Naive thymus-derived CD4-positive, alpha-beta T cell (primary cell): ENCODE measurements around the gene FIZ1. TPM values are rescaled to one million over a fixed set of nuclear protein-coding genes. Genes with fewer than 3 reads are reported as not detected.

Experiments used
- ATAC-seq: fragments of 150-1000 bp; cut with Tn5 transposase; 2 replicates; pipeline ENCODE4 v1.10.0; 2021; ENCODE audit warnings: mild to moderate bottlenecking, moderate library complexity
- CTCF ChIA-PET: fragments of 350-600 bp; sonication (Branson Sonifier 250); formaldehyde crosslinking; loops from one replicate; lab custom pipeline; 2021; ENCODE audit warnings: antibody characterized with exemption; lab: Charles Lee
- POLR2A ChIA-PET: fragments of 350-600 bp; sonication (Branson Sonifier 250); formaldehyde crosslinking; loops from one replicate; lab custom pipeline; 2021; ENCODE audit warnings: antibody characterized with exemption, inconsistent platforms; lab: Charles Lee
- DNase-seq, 9 donors: peaks; one replicate each; pipeline versions ENCODE4 v3.0.0 to v3.0.0-alpha.2; 2020 to 2022; ENCODE audit warnings: mixed read lengths in 1 of 9
- H3K27ac ChIP-seq: one replicate; pipeline ENCODE4 v1.7.0; 2013; ENCODE audit warnings: mild to moderate bottlenecking, low read depth, low read length, moderate library complexity
- H3K27me3 ChIP-seq, 2 donors: one replicate each; pipeline ENCODE4 v1.7.0; 2013; ENCODE audit warnings: low read length in 2 of 2, mild to moderate bottlenecking in 2 of 2, moderate library complexity in 2 of 2; ENCODE audit not compliant: control insufficient read depth in 2 of 2, insufficient read depth in 2 of 2
- H3K36me3 ChIP-seq, 3 experiments: 1 replicate in 2 of 3; 2 replicates in 1 of 3; pipeline ENCODE4 v1.7.0; 2013; ENCODE audit warnings: low read length in 3 of 3, mild to moderate bottlenecking in 3 of 3, moderate library complexity in 1 of 3; ENCODE audit not compliant: insufficient read depth in 3 of 3, control insufficient read depth in 2 of 3
- H3K4me1 ChIP-seq, 2 donors: one replicate each; pipeline ENCODE4 v1.7.0; 2013; ENCODE audit warnings: low read length in 2 of 2, mild to moderate bottlenecking in 2 of 2, moderate library complexity in 1 of 2; ENCODE audit not compliant: control insufficient read depth in 2 of 2, insufficient read depth in 2 of 2
- H3K4me3 ChIP-seq: 2 replicates; pipeline ENCODE4 v1.7.0; 2013; ENCODE audit warnings: mild to moderate bottlenecking, low read length
- H3K9me3 ChIP-seq, 3 experiments: 1 replicate in 2 of 3; 2 replicates in 1 of 3; pipeline ENCODE4 v1.7.0; 2013; ENCODE audit warnings: low read length in 3 of 3; ENCODE audit not compliant: control insufficient read depth in 2 of 3
- H3K27ac Mint-ChIP-seq, 9 donors: one replicate each; pipeline ENCODE4 v1.8.0; 2020 to 2022; ENCODE audit warnings: mixed read lengths in 9 of 9, mild to moderate bottlenecking in 8 of 9, moderate library complexity in 5 of 9, inconsistent platforms in 2 of 9
- H3K27me3 Mint-ChIP-seq, 5 donors: one replicate each; pipeline ENCODE4 v1.8.0; 2021 to 2022; ENCODE audit warnings: mixed read lengths in 5 of 5, mild to moderate bottlenecking in 1 of 5
- H3K36me3 Mint-ChIP-seq, 5 donors: one replicate each; pipeline ENCODE4 v1.8.0; 2020 to 2022; ENCODE audit warnings: mixed read lengths in 5 of 5, mild to moderate bottlenecking in 3 of 5, inconsistent platforms in 1 of 5
- H3K4me1 Mint-ChIP-seq, 7 donors: one replicate each; pipeline ENCODE4 v1.8.0; 2020 to 2022; ENCODE audit warnings: mixed read lengths in 7 of 7, mild to moderate bottlenecking in 3 of 7, inconsistent platforms in 1 of 7
- H3K4me3 Mint-ChIP-seq, 10 donors: one replicate each; pipeline ENCODE4 v1.8.0; 2020 to 2022; ENCODE audit warnings: mild to moderate bottlenecking in 10 of 10, mixed read lengths in 10 of 10, moderate library complexity in 6 of 10, inconsistent platforms in 2 of 10
- H3K9me3 Mint-ChIP-seq, 11 donors: one replicate each; pipeline ENCODE4 v1.8.0; 2020 to 2022; ENCODE audit warnings: mixed read lengths in 11 of 11, mild to moderate bottlenecking in 4 of 11, inconsistent platforms in 1 of 11, moderate library complexity in 1 of 11
- intact Hi-C, 2 donors: fragments of 100-400 bp; cut with micrococcal nuclease; formaldehyde crosslinking; loops; one replicate each; pipeline ENCODE4 v1.15.1; 2023
- polyA plus RNA-seq, 2 donors: library from polyadenylated mRNA; unstranded; fragments of 300-500 nt; fragmentation: Illumina TruSeq; gene quantifications; one replicate each; pipeline ENCODE4 v1.2.3, GENCODE V29; 2021
- total RNA-seq, 6 experiments: library from RNA in 5 of 6; stranded (reverse) in 5 of 6; gene quantifications; 1 replicate in 5 of 6; 2 replicates in 1 of 6; pipeline ENCODE4 v1.2.3 and lab custom pipeline; 2021 to 2026

FIZ1 gene
- total and polyA plus RNA-seq, 7 experiments from 2014 or later = 3.3 to 32.0 (median 10.6) TPM

DNA sequence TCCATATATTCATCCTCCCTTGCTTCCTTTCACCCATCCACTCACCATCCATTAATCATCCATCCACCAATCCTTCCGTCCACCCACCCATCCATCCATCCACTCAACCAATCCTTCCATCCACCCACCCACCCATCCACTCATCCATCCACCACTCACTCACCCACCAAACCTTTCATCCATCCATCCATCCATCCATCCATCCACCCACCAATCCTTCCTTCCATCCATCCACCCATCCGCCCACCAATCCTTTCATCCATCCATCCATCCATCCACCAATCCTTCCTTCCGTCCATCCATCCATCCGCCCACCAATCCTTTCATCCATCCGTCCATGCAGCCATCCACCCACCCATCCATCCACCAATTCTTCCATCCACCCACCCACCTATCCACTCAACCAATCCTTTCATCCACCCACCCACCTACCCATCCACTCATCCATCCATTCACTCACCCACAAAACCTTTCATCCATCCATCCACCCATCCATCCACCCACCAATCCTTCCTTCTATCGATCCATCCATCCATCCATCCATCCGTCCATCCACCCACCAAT is 56.9 kb downstream of the FIZ1 start:
- H3K36me3 ChIP-seq = no peaks in the 10 kb centered on the region
- no peaks in the 10 kb centered on the region for H3K36me3 Mint-ChIP-seq
- H3K9me3 Mint-ChIP-seq = peaks cover 0 to 6% (median 0%) of the 10 kb centered on the region in 11 donors
- intact Hi-C loops = no loop called here
- ATAC-seq = no peak
- no peak overlapping the region for H3K27ac ChIP-seq
- no peak for DNase-seq
- no peaks in the 10 kb centered on the region for H3K4me1 ChIP-seq
- no peaks in the 10 kb centered on the region for H3K9me3 ChIP-seq
- peaks cover 0 to 10% (median 0%) of the 10 kb centered on the region in 7 donors for H3K4me1 Mint-ChIP-seq
- no peak overlapping the region for H3K4me3 Mint-ChIP-seq
- no peak overlapping the region for H3K4me3 ChIP-seq
- peak overlapping the region in 1 of 9 donors; percentile 42 for H3K27ac Mint-ChIP-seq
- POLR2A ChIA-PET = no interaction called here
- CTCF ChIA-PET = no interaction called here
- H3K27me3 ChIP-seq = no peaks in the 10 kb centered on the region
- peaks cover 4 to 29% (median 16%) of the 10 kb centered on the region in 5 donors for H3K27me3 Mint-ChIP-seq

Other genes with a start within 250 kb of the FIZ1 start
- under 1 TPM in 2 of 5 experiments, not detected in 3; 0.37 to 0.49 TPM for gene COX6B2, start 244.8 kb downstream of the FIZ1 start, total RNA-seq
- not detected for gene COX6B2, start 244.8 kb downstream of the FIZ1 start, polyA plus RNA-seq
- gene GARIN5B, start 236.3 kb downstream of the FIZ1 start, total RNA-seq = not detected
- not detected for gene GARIN5B, start 236.3 kb downstream of the FIZ1 start, polyA plus RNA-seq
- under 1 TPM in 2 of 5 experiments, not detected in 3; 0.58 to 0.69 TPM for gene IL11, start 229.1 kb downstream of the FIZ1 start, total RNA-seq
- not detected for gene IL11, start 229.1 kb downstream of the FIZ1 start, polyA plus RNA-seq
- gene TMEM190, start 222.7 kb downstream of the FIZ1 start, total RNA-seq = not detected
- not detected for gene TMEM190, start 222.7 kb downstream of the FIZ1 start, polyA plus RNA-seq
- 10 to 100 TPM in 3 of 5 experiments, 1 to 10 TPM in 2; 9.3 to 15.7 (median 13.6) TPM for gene TMEM238, start 215.2 kb downstream of the FIZ1 start, total RNA-seq
- under 1 TPM; 0.33 to 0.71 TPM for gene TMEM238, start 215.2 kb downstream of the FIZ1 start, polyA plus RNA-seq
- gene RPL28, start 213.6 kb downstream of the FIZ1 start, total RNA-seq = 1,000 to 10,000 TPM; 2,549 to 3,799 (median 3,242) TPM
- 1,000 to 10,000 TPM in 1 of 2 donors, 100 to 1,000 TPM in 1; 740 to 1,050 TPM for gene RPL28, start 213.6 kb downstream of the FIZ1 start, polyA plus RNA-seq
- gene UBE2S, start 191.7 kb downstream of the FIZ1 start, total RNA-seq = 100 to 1,000 TPM in 1 of 5 experiments, 10 to 100 TPM in 4; 15.3 to 141 (median 44.1) TPM
- gene UBE2S, start 191.7 kb downstream of the FIZ1 start, polyA plus RNA-seq = 10 to 100 TPM; 15.8 to 20.4 TPM
- gene SHISA7, start 156.2 kb downstream of the FIZ1 start, total RNA-seq = not detected
- gene SHISA7, start 156.2 kb downstream of the FIZ1 start, polyA plus RNA-seq = not detected
- 10 to 100 TPM in 3 of 5 experiments, 1 to 10 TPM in 2; 5.1 to 20.1 (median 11.3) TPM for gene ISOC2, start 137.9 kb downstream of the FIZ1 start, total RNA-seq
- 10 to 100 TPM; 25.9 to 31.2 TPM for gene ISOC2, start 137.9 kb downstream of the FIZ1 start, polyA plus RNA-seq
- gene C19orf85, start 134.8 kb downstream of the FIZ1 start, total RNA-seq = not detected
- not detected for gene C19orf85, start 134.8 kb downstream of the FIZ1 start, polyA plus RNA-seq
- gene ZNF628, start 122.9 kb downstream of the FIZ1 start, total RNA-seq = 10 to 100 TPM in 2 of 5 experiments, 1 to 10 TPM in 3; 6.6 to 27.2 (median 9.0) TPM
- 1 to 10 TPM in 1 of 2 donors, under 1 TPM in 1; 0.07 to 1.6 TPM for gene ZNF628, start 122.9 kb downstream of the FIZ1 start, polyA plus RNA-seq
- 10 to 100 TPM in 1 of 5 experiments, 1 to 10 TPM in 4; 2.7 to 12.8 (median 7.5) TPM for gene NAT14, start 114.3 kb downstream of the FIZ1 start, total RNA-seq
- 1 to 10 TPM; 1.7 to 3.3 TPM for gene NAT14, start 114.3 kb downstream of the FIZ1 start, polyA plus RNA-seq
- gene SSC5D, start 111.1 kb downstream of the FIZ1 start, total RNA-seq = under 1 TPM; 0.21 to 0.48 (median 0.35) TPM
- not detected for gene SSC5D, start 111.1 kb downstream of the FIZ1 start, polyA plus RNA-seq
- not detected for gene SBK2, start 62.4 kb downstream of the FIZ1 start, total RNA-seq
- not detected for gene SBK2, start 62.4 kb downstream of the FIZ1 start, polyA plus RNA-seq
- not detected for gene SBK3, start 54.0 kb downstream of the FIZ1 start, total RNA-seq
- not detected for gene SBK3, start 54.0 kb downstream of the FIZ1 start, polyA plus RNA-seq
- gene ZNF579, start 18.7 kb downstream of the FIZ1 start, total RNA-seq = 10 to 100 TPM in 1 of 5 experiments, 1 to 10 TPM in 4; 6.1 to 11.0 (median 7.8) TPM
- 1 to 10 TPM in 1 of 2 donors, under 1 TPM in 1; 0.50 to 2.2 TPM for gene ZNF579, start 18.7 kb downstream of the FIZ1 start, polyA plus RNA-seq
- gene ZNF524, start 771 bp upstream of the FIZ1 start, total RNA-seq = 10 to 100 TPM; 13.3 to 32.1 (median 24.7) TPM
- 10 to 100 TPM; 41.2 to 50.5 TPM for gene ZNF524, start 771 bp upstream of the FIZ1 start, polyA plus RNA-seq
- gene ZNF865, start 6.1 kb upstream of the FIZ1 start, total RNA-seq = 10 to 100 TPM; 13.8 to 22.7 (median 15.3) TPM
- gene ZNF865, start 6.1 kb upstream of the FIZ1 start, polyA plus RNA-seq = under 1 TPM; 0.06 to 0.24 TPM
- 10 to 100 TPM in 2 of 5 experiments, 1 to 10 TPM in 3; 5.1 to 17.1 (median 9.0) TPM for gene ZNF784, start 25.0 kb upstream of the FIZ1 start, total RNA-seq
- 1 to 10 TPM in 1 of 2 donors, under 1 TPM in 1; 0.65 to 2.0 TPM for gene ZNF784, start 25.0 kb upstream of the FIZ1 start, polyA plus RNA-seq
- 100 to 1,000 TPM in 2 of 5 experiments, 10 to 100 TPM in 3; 45.2 to 109 (median 65.3) TPM for gene ZNF580, start 41.5 kb upstream of the FIZ1 start, total RNA-seq
- gene ZNF580, start 41.5 kb upstream of the FIZ1 start, polyA plus RNA-seq = 10 to 100 TPM; 14.6 to 20.4 TPM
- gene ZNF581, start 44.1 kb upstream of the FIZ1 start, total RNA-seq = 10 to 100 TPM; 27.0 to 35.8 (median 32.1) TPM
- 10 to 100 TPM; 36.7 to 39.5 TPM for gene ZNF581, start 44.1 kb upstream of the FIZ1 start, polyA plus RNA-seq
- 1 to 10 TPM; 3.4 to 9.6 (median 4.0) TPM for gene CCDC106, start 48.7 kb upstream of the FIZ1 start, total RNA-seq
- 1 to 10 TPM; 2.1 to 2.7 TPM for gene CCDC106, start 48.7 kb upstream of the FIZ1 start, polyA plus RNA-seq
- 100 to 1,000 TPM; 253 to 284 (median 266) TPM for gene U2AF2, start 55.5 kb upstream of the FIZ1 start, total RNA-seq
- gene U2AF2, start 55.5 kb upstream of the FIZ1 start, polyA plus RNA-seq = 1 to 10 TPM; 5.7 to 9.8 TPM
- 10 to 100 TPM; 45.2 to 67.1 (median 52.2) TPM for gene EPN1, start 75.7 kb upstream of the FIZ1 start, total RNA-seq
- gene EPN1, start 75.7 kb upstream of the FIZ1 start, polyA plus RNA-seq = 10 to 100 TPM in 1 of 2 donors, 1 to 10 TPM in 1; 9.2 to 20.4 TPM
- gene NLRP9, start 138.9 kb upstream of the FIZ1 start, total RNA-seq = not detected
- not detected for gene NLRP9, start 138.9 kb upstream of the FIZ1 start, polyA plus RNA-seq
- gene RFPL4A, start 159.6 kb upstream of the FIZ1 start, total RNA-seq = not detected
- gene RFPL4A, start 159.6 kb upstream of the FIZ1 start, polyA plus RNA-seq = not detected
- gene RFPL4AL1, start 169.6 kb upstream of the FIZ1 start, total RNA-seq = not detected
- gene RFPL4AL1, start 169.6 kb upstream of the FIZ1 start, polyA plus RNA-seq = not detected
- not detected for gene NLRP11, start 232.5 kb upstream of the FIZ1 start, total RNA-seq
- not detected for gene NLRP11, start 232.5 kb upstream of the FIZ1 start, polyA plus RNA-seq
- gene NLRP4, start 237.0 kb upstream of the FIZ1 start, total RNA-seq = not detected
- not detected for gene NLRP4, start 237.0 kb upstream of the FIZ1 start, polyA plus RNA-seq